22Rv1 (cell line): Measurements from ENCODE around the gene ZNF217.

Experiments used
- CTCF ChIP-seq: fragments of 450-650 bp; IDR thresholded peaks from 2 replicates; pipeline ENCODE4 v1.5.1; 2017; ENCODE audit warnings: mild to moderate bottlenecking
- ZFX ChIP-seq: fragments of 450-650 bp; IDR thresholded peaks from 2 replicates; pipeline ENCODE4 v1.6.1; 2017; ENCODE audit warnings: antibody characterized with exemption, borderline replicate concordance

- no peak for TF ChIP-seq CTCF
- TF ChIP-seq ZFX = no peak
Observed at GRCh38 chr20:53576586-53577318, 16.9 kb downstream of the ZNF217 start.
